G401 (cell line): ENCODE results near the gene NR3C2. TPM values are rescaled to one million over a fixed set of nuclear protein-coding genes. Genes with fewer than 3 reads are reported as not detected.

Source experiments
- DNase-seq: peaks from one replicate; pipeline ENCODE4 v3.0.0-alpha.2; 2015; ENCODE audit warnings: low spot score
- in situ Hi-C: cut with HindIII; loops from 2 replicates; pipeline ENCODE4 v1.10.0; 2016; ENCODE audit warnings: low sequenced_read_pairs, mixed read lengths
- total RNA-seq: library from RNA; depleted of rRNA; stranded (reverse); fragments of >200 nt; shearing (Covaris generic); gene quantifications from 2 replicates; pipeline ENCODE4 v1.2.3, GENCODE V29; 2014

Gene NR3C2
- total RNA-seq, 1 experiment from 2014 or later, result not detected

DNA sequence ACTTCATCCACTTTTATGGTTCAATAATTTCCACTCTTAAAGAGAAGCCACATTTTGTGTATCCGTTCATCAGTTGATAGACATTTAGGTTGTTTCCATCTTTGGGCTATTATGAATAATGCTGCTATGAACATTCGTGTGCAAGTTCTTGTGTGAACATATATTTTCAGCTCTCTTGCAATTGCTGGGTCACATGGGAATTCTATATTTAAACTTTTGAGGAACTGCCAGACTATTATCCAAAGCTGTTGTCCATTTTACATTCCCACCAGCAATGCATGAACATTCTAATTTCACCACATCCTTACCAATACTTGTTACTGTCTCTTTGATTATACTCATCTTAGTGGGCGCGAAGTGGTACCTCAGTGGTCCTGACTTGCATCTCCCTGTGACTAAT is 61.9 kb downstream of the NR3C2 start:
- DNase-seq, result no peak
- in situ Hi-C loops, result no loop called here

DNA sequence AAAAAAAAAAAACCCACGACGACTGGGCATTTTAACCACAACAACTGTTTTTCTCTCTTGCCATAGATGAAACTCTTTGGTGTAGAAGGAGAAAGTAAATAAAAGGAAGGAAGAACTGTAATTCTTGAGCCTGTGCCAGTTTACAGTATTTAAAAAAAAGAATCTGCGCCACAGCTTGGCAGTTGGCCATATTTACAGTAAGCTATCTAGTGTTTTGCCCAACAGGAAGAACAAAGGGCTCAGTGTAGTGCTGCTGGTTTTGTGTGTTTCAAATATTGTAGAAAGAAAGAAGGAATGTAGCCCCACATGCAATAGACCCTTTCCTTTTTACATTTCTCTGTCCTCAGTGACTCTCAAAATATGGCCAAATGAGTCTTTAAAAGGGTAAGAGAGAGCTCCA is 66.1 kb downstream of the NR3C2 start:
- DNase-seq, result peak; percentile 20
- in situ Hi-C loops, result no loop called here

DNA sequence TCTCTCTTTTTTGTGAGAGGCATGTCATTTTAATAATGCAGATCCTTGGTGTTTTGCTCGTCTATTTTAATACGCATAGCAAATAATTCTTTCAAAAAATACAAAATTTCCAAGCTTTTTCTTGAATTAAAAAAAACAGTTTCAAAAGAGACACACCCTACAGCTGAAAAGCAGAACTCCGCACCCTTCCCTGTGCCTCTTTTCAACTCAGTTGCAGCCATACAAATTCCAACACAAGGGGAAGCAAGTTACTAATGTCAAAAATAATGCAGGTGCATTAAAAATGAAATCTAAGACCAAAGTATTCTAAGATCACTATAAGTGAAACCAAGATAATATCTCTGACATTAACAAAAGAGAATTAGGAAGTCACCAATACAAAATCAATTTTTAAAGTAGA is 66.6 kb downstream of the NR3C2 start:
- in situ Hi-C loops, result no loop called here
- DNase-seq, result no peak

GRCh38 chr4:148373093-148373492 is 69.1 kb downstream of the NR3C2 start:
- DNase-seq, result no peak
- in situ Hi-C loops, result no loop called here

- in situ Hi-C loops, result no loop called here
- no peak for DNase-seq
Measured at GRCh38 chr4:148369919-148370318, 72.3 kb downstream of the NR3C2 start.

DNA sequence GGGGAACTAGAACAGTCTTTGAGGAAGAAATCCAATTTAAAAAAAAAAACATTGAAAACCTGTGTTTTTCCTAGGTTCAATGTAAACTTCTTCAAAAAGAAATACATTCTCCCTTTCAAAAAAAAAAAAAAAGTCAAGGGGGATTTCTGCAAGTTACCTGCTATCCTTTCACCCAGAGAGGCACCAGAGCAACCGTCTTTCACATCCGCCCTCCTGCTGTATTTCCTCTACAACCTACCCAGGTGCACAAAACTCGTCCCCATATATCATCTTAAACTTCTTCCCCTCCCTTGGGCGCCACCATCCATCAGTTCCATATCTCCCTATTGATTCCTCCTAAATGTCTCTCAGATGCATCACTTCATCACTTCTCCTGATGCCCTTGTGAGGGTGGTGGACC is 74.5 kb downstream of the NR3C2 start:
- in situ Hi-C loops, result no loop called here
- DNase-seq, result no peak

- in situ Hi-C loops, result no loop called here
- no peak for DNase-seq
Measured at GRCh38 chr4:148366251-148366650, 76.0 kb downstream of the NR3C2 start.

GRCh38 chr4:148364525-148364924 is 77.7 kb downstream of the NR3C2 start:
- in situ Hi-C loops, result no loop called here
- peak; percentile 25 for DNase-seq

- DNase-seq, result no peak
- in situ Hi-C loops, result no loop called here
Measured at GRCh38 chr4:148359769-148360168, 82.4 kb downstream of the NR3C2 start.

DNA sequence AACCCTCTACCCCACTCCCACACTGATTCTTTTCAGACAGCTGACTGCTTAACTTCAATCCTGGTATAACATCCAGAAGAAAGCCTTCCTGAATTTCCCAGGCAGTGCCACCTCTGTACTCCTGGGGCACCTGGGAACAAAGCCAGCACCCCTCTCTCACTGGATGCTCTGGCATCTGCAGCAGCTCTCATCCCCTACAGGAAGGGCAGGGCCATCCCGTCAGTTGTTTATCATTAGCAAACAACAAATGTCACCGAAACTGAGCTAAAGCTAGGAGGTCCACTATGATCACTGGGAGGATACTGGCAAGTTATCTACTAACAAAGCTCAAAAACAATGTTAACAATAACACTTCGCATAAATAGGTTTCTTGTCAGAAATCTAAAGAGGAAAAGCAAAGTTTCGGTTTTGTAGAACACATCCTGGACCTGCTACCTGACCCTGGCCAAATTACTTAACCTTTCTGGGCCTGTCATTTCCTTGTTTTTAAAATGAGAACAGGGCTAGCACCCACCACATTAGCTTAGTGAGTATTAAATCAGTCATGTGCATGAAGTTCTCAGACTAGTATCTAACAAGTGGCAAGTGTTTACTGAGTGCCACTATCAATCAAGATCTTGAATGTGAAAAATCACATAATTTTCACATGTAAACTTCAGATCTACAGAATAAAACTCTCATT is 86.6 kb downstream of the NR3C2 start:
- DNase-seq, result no peak
- in situ Hi-C loops, result no loop called here

DNA sequence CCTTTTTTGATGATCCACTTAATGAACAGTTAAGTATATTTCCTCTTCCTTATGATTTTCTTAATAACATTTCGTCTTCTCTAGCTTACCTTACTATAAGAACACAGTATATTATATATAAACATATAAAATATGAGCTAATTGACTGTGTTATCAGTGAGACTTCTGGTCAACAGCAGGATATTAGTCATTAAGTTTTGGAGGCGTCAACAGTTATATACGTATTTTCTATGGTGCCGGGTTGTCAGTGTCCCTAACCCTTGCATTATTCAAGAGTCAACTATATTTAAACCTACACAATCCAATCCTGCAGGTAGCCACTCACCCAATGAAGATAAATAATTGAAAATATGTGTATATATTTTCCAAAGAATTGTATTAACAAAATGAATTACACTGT is 88.0 kb downstream of the NR3C2 start:
- in situ Hi-C loops, result no loop called here
- no peak for DNase-seq

DNA sequence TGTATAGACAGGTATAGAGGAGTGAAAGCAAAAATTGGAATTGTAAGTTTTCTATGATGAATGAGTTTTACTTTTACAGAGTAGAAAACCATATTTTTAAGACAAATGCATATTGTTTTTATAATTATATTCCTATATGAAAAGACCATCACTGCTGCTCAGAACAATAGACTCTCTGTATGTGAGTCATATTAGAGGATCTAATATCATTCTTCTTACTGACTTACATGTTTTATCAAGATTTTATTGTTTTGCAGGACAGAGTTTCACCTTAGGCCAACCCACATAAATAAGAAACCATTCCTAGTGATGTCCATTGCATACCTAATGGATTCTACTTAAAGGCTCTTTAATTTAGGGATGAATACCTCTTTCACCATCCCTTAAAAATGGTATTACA is 88.6 kb downstream of the NR3C2 start:
- no peak for DNase-seq
- in situ Hi-C loops, result no loop called here

GRCh38 chr4:148349153-148349552 is 93.1 kb downstream of the NR3C2 start:
- no peak for DNase-seq
- in situ Hi-C loops, result no loop called here

GRCh38 chr4:148346657-148347056 is 95.6 kb downstream of the NR3C2 start:
- in situ Hi-C loops, result no loop called here
- DNase-seq, result no peak

DNA sequence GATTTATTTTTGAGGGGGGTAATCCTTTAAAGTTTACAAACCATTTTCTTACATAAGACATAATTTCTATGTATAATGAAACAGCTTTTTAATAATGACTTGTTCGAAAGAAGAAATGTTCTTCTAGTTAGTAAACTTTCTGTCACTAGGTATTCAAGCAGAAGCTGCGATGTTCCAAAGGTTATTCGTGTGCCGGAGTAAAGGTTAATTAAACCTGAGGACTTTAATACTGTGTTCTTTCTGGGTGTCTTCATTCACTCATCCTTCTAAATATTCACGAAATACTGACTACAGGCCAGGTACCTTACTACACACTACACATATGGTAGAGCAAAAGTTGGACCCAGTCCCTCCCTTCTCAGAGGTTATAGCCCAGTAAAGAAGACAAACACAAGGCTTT is 96.7 kb downstream of the NR3C2 start:
- peak; percentile 26 for DNase-seq
- in situ Hi-C loops, result no loop called here

- peak; percentile 36 for DNase-seq
- in situ Hi-C loops, result no loop called here
Measured at GRCh38 chr4:148344941-148345340, 97.3 kb downstream of the NR3C2 start.

GRCh38 chr4:148344352-148344751 is 97.9 kb downstream of the NR3C2 start:
- DNase-seq, result no peak
- in situ Hi-C loops, result no loop called here

DNA sequence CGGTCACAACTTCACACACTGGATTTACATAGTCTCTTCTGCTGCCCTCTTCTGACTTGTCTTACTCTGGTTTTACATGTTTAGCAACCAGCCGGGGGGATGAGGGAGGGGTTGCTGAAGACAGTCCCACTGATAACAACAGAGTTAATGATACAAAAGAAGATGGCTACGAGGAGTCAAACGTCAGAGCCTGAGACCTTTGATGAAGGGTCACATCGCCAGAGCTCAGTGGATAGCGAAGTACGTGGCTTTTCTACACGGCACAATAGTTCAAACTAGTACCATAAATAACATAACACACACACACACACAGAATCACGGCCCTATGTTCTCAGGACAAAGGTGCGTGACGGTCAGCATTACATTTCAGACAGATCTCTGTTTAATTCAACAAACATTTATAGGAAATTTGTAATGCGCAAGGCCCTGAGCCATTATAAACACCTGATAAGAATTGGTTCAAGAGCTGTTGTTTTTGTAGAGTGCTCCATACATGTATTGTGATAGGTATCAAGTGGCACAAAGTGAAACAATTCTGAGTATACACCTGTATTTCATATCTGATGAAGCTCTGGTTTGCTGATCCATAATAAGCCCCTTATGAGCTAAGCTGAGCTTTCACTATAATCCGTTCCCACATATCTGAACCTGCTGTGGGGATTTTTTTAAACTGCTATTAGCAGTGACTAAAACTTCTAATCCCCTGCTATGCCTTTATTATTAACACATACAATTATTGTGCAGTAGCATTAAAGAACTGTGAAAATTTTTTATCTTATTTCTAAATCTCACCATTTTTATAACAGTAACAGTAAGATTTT is 100.0 kb downstream of the NR3C2 start:
- no peak for DNase-seq
- in situ Hi-C loops, result no loop called here

GRCh38 chr4:148335133-148335532 is 107.1 kb downstream of the NR3C2 start:
- in situ Hi-C loops, result no loop called here
- no peak for DNase-seq

- no peak for DNase-seq
Measured at GRCh38 chr4:148333265-148333664, 108.9 kb downstream of the NR3C2 start.

GRCh38 chr4:148332486-148332885 is 109.7 kb downstream of the NR3C2 start:
- in situ Hi-C loops, result no loop called here
- DNase-seq, result no peak

More at GRCh38 chr4:148333265-148333664, 108.9 kb downstream of the NR3C2 start:
- in situ Hi-C loops, result no loop called here
